DND-41 (cell line): ENCODE data around the gene TSSC4.

Source experiments
- CTCF ChIP-seq: IDR thresholded peaks from 2 replicates; pipeline ENCODE4 v1.5.1; 2012; ENCODE audit warnings: borderline replicate concordance, low read length, moderate library complexity, mild to moderate bottlenecking; ENCODE audit not compliant: poor library complexity, severe bottlenecking; ENCODE audit errors: extremely low read depth
- EZH2 ChIP-seq: IDR thresholded peaks from 3 replicates; pipeline ENCODE4 v1.6.1; 2012; ENCODE audit warnings: borderline replicate concordance, low read depth, mild to moderate bottlenecking, moderate library complexity, low read length, inconsistent platforms; ENCODE audit not compliant: severe bottlenecking

- no peak for TF ChIP-seq CTCF
- no peak for TF ChIP-seq EZH2
Observed at GRCh38 chr11:2447951-2448650, 47.6 kb downstream of the TSSC4 start.
